HPDE6-E6E7 (cell line): Measurements from ENCODE around the gene VAMP8.

Source experiments
- DNase-seq: peaks from one replicate; pipeline ENCODE4 v3.0.0; 2011; ENCODE audit warnings: missing footprints; ENCODE audit errors: extremely low spot score

The VAMP8 gene

GRCh38 chr2:85619617-85620016 is 42.2 kb downstream of the VAMP8 start:
- DNase-seq, result no peak

GRCh38 chr2:85621338-85621737 is 44.0 kb downstream of the VAMP8 start:
- DNase-seq, result no peak

- no peak for DNase-seq
Observed at GRCh38 chr2:85623991-85624390, 46.6 kb downstream of the VAMP8 start.

GRCh38 chr2:85628658-85629057 is 51.3 kb downstream of the VAMP8 start:
- DNase-seq, result no peak

GRCh38 chr2:85631316-85631715 is 53.9 kb downstream of the VAMP8 start:
- no peak for DNase-seq
